ENCODE data around the gene CYP4B1.

CYP4B1 gene

DNA sequence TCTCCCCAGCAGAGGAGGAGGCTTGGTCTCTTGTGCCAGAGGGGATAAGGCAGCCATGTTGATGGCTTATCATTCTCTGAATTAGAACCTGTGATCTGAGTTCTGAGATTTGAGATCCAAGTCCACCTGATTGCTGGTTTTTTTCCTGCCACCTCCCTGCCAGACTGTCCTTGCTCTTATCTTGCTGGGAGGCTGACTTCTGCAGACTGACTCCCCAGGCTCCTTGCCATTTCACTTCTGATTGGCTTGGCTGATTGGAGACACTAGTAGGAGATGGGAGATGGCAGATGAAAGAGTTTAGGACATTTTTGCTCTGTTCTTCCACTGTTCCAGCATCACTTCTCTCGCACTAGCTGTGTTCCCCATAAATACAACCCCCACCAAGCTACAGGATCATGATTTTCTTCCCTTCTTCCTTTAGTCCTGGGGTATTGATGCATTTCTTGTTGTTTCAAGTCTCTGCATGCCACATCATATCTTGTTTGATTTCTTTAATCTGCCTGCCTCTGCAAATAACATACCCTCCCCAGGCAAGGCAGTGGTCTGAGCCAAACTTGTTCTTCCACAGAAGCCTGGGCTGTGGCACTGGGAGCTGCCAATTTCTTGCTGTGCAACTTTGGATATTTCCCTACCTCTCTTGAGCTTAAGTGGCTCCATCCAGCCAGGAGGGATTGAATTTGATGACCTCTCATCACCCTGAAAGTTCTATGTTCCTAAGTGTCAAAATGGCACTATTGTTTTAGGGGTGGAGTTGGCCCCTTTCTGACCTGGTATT is 963 bp upstream of the CYP4B1 start:
- no peak for DNase-seq (ENCODE audit: low spot score)

GRCh38 chr1:46800742-46801141 is 1.9 kb downstream of the CYP4B1 start:
- DNase-seq (ENCODE audit: low spot score) = no peak

GRCh38 chr1:46801323-46802055 is 2.6 kb downstream of the CYP4B1 start:
- DNase-seq (ENCODE audit: low spot score) = no peak

DNA sequence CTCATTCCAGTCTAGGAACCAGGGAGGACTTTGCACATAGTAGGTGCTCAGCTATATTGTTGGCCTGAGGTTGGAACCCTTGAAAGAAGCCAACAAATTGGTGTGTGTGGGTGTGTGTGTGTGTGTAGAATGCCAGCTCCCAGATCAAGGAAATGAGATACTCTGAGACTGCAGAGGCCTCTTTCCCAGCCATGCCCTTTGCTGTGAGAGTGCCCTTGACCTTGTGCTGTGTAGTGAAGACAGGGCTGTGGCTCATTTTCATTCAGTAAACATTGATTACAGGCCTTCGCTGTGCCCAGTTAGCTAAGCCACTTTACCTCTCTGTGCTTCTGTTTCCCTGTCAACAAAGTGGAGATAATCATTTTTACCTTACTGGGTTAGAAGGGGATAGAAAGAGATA is 3.2 kb downstream of the CYP4B1 start:
- no peak for DNase-seq (ENCODE audit: low spot score)

DNA sequence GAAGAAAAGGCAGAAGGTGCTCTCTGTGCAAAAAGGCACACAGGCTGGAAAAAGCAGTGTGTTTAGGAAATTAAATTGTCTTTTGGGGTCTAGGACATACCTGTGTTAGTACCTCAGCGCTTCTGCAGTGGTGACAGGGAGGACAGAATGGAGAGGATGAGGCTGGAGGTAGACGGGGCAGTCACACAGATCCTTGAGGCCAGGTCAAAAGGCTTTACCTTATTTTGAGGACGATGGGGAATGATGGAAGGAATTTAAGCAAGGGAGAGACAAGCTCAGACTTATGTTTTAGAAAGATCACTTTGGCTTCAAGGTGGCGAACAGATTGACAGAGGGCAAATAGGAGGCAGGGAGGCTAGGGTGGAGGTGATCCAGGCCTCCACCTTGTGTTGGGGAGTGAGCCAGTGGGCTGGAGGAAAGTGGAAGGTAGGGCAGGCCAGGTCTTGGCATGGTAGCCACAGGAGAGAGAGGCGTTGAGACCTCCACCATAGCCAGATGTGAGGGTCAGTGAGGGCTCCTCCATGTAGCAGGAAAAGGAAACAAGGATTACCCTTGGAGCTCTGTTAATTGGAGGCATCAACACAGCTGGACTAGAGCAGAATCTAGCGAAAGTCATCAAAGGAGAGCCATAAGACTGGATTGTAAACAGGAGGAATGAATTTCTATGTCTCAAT is 4.2 kb downstream of the CYP4B1 start:
- no peak for DNase-seq (ENCODE audit: low spot score)

GRCh38 chr1:46804027-46804889 is 5.4 kb downstream of the CYP4B1 start:
- DNase-seq (ENCODE audit: low spot score) = no peak

DNA sequence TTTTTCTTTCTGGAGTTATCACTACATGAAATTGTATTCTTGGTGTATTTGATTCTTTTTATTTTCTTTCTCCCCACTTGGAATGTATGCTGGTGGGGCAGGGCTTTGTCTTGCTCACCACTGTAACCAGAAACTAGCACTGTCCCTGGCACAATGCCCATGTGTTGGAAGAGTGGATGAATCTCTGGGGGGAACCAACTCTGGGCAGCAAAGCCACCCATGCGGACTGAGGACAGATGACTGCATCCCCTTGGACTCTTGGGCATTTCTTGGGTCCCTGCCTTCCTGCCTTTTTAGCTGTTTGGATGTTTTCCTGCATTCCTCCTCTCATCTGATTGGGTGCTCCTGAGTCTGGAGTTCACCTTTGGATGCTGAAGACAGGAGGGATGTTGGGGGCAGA is 6.1 kb downstream of the CYP4B1 start:
- no peak for DNase-seq (ENCODE audit: low spot score)

- no peak for DNase-seq (ENCODE audit: low spot score)
Observed at GRCh38 chr1:46805755-46806154, 6.9 kb downstream of the CYP4B1 start.

GRCh38 chr1:46806196-46807020 is 7.6 kb downstream of the CYP4B1 start:
- no peak for DNase-seq (ENCODE audit: low spot score)

GRCh38 chr1:46807046-46807972 is 8.5 kb downstream of the CYP4B1 start:
- no peak for DNase-seq (ENCODE audit: low spot score)

GRCh38 chr1:46809071-46809470 is 10.2 kb downstream of the CYP4B1 start:
- DNase-seq (ENCODE audit: low spot score) = no peak

DNA sequence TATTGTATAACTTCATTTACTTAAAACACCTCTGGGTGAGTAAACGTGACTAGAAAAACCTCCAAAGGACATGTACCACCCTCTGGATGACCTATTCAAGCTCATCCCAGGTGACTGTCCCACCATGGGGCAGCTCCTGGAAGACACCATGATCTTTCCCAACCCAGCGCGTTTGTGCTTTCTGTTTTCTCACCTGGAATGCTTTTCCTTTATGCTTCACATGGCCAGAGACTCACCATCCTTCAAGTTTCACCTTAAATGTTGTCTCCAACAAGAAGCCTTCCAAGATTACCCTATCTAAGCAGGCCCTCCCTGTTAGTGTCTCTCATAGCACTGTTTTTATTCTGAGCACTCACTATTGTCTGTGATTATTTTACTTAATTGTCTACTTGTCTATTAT is 11.1 kb downstream of the CYP4B1 start:
- no peak for DNase-seq (ENCODE audit: low spot score)

- no peak for DNase-seq (ENCODE audit: low spot score)
Observed at GRCh38 chr1:46810596-46810995, 11.8 kb downstream of the CYP4B1 start.

DNA sequence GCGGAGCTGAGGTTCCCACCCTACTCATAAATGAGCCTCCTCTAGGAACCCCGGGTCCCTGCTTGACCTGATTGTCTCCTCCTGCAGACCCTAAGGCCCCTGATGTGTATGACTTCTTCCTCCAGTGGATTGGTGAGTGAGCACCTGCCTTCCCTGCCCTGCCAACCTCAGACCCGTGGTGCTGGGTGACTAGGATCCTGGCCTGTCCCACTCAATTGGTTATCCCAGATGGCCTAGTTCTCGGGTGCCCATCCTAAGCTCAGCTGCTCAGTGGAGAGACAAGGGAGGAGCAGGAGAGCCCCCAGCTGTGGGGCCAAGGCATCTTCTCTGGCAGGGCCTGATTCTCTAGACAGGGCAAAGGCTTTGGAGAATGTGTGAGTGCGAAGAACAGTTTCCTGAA is 12.2 kb downstream of the CYP4B1 start:
- no peak for DNase-seq (ENCODE audit: low spot score)

DNA sequence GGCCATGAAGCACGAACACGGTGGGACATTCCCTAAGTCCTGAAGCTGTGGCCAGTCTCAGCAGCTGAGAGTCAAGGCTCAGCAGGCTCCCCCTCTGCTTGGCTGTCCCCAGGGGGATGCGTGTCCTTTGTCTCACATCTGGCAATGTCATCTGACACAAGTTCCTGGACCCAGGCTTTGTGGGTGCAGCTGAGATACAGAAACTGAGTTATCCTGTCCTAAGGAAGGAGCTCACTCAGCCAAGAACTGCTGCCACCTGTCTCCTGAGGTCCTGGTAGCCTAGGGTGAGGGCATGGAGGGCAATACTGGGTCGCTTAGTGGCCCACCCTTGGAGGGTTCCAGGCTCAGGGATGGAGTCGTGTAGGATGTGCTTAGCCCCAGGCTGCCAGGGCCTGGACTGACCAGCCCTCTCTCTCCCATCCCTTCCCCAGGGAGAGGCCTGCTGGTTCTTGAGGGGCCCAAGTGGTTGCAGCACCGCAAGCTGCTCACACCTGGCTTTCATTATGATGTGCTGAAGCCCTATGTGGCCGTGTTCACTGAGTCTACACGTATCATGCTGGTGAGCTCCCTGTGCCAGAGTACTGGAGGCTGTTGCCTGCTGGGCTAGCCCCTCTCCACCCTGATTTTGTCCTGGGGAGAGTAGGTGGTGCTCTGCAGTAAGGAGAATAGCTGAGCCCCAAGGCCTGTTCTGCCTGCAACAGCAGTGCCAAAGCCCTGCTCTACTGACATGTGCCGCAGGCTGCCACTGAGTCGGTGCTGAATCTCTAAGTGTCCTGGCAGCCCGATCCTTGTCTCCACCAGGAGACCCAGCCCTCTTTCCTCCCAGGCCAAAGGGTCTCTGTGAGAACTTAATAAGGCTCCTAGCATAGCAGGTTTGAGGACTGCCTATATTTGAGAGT is 13.5 kb downstream of the CYP4B1 start:
- no peak for DNase-seq (ENCODE audit: low spot score)

DNA sequence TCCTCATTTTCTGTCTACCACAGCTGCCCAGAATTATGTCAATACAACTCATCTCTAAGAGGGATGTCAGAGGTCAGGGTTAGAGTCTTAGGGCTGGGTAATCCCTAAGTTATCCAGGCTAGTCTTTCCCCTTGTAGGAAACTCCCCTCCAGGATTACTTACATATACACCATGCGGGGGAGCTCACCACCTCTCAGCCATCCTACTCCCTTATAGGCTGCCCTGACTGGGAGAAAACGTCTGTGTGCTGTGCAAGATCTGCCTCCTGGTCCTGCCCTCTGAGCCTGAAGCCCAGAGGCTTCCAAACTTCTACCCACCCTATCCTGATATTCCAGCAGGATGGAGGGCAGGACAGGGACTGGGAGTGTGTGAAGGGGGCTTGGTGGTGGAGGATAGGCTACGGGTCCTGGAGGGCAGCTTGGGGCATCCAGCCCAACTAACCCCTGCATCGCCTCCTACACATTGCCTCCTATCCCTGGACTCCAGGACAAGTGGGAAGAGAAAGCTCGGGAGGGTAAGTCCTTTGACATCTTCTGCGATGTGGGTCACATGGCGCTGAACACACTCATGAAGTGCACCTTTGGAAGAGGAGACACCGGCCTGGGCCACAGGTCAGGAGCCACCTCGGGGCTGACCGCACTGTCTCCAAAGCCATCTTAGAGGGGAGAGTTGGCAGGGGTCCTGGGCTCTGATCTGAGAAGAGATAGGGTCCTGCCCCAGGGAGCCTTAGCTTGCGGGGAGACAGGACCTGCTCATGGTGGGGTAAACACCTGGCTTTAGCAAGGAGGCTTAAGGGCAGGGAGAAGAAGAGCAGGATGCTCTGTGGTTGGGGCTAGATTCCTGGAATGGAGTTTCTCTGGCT is 14.4 kb downstream of the CYP4B1 start:
- DNase-seq (ENCODE audit: low spot score) = no peak

GRCh38 chr1:46813858-46814396 is 15.1 kb downstream of the CYP4B1 start:
- DNase-seq (ENCODE audit: low spot score) = no peak

GRCh38 chr1:46815133-46815532 is 16.3 kb downstream of the CYP4B1 start:
- DNase-seq (ENCODE audit: low spot score) = no peak

All from HuH-7 (cell line).